ENCODE results near the gene ZSWIM3. TPM values are rescaled to one million over a fixed set of nuclear protein-coding genes. Genes with fewer than 3 reads are reported as not detected.

The ZSWIM3 gene
- total RNA-seq, 1 donor from 2014 or later = 3.7 TPM

DNA sequence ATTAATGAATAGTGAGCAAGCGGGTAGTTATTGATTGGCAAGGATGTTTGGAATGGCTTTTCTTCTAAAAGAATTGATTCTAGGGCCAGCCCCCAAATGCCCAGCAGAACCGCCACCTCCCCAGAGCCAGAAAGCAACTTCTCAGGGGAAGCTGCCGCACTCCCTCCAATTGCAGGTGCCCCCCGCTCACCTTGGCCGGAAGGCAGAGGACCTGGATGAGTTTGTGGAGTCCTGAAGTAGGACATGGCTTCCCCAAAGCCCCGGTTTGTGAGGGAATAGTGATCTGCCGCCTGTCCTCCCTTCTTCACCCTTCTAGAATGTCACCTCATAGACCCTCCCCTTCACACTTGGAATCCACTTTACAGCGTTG lies 29.9 kb downstream of the ZSWIM3 start, which contains the start of gene SPATA25:
SPATA25 (minus strand) TSS at position 277 of the 370 bp plus-strand sequence; CDS start at position 245, 32 bp downstream.
- TF ChIP-seq, protein P1, sequence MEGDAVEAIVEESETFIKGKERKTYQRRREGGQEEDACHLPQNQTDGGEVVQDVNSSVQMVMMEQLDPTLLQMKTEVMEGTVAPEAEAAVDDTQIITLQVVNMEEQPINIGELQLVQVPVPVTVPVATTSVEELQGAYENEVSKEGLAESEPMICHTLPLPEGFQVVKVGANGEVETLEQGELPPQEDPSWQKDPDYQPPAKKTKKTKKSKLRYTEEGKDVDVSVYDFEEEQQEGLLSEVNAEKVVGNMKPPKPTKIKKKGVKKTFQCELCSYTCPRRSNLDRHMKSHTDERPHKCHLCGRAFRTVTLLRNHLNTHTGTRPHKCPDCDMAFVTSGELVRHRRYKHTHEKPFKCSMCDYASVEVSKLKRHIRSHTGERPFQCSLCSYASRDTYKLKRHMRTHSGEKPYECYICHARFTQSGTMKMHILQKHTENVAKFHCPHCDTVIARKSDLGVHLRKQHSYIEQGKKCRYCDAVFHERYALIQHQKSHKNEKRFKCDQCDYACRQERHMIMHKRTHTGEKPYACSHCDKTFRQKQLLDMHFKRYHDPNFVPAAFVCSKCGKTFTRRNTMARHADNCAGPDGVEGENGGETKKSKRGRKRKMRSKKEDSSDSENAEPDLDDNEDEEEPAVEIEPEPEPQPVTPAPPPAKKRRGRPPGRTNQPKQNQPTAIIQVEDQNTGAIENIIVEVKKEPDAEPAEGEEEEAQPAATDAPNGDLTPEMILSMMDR (IDR thresholded peaks at IDR 0.05; ENCODE audit: insufficient read depth, low read length, severe bottlenecking) = no peak
- DNase-seq (ENCODE audit: low read depth) = no peak
- Histone ChIP-seq H3K27me3 (ENCODE audit: control insufficient read depth, insufficient read depth, low read length) (no peaks in the 10 kb centered on the region), H3K4me3 (ENCODE audit: low read depth, low read length) (no peak within 1 kb of the TSS), H3K36me3 (ENCODE audit: control insufficient read depth, insufficient read depth, low read length) (peaks cover 9% of the 10 kb centered on the region)
- no peak for FAIRE-seq

DNA sequence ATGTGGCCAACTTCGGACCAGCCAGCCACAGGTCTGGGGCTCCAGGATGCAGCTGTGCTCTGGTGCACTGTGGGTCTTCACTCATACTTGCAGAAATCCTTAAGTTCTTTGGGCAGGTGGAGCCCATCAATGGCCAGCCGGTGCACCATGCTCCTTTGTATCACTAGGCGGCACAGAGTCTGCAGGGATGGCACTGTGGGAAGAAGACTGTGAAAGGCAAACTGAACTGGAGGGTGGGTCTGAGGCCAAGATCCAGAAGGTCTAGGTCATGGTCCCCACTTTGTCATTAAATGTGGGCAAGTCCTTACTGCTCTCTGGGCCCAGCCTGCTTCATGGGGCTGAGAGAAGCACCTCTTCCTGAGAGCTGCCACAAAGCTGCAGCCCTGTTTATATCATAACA lies 31.3 kb downstream of the ZSWIM3 start:
- H3K36me3 ChIP-seq (ENCODE audit: control insufficient read depth, insufficient read depth, low read length) = peaks cover 2% of the 10 kb centered on the region
- no peaks in the 10 kb centered on the region for H3K27me3 ChIP-seq (ENCODE audit: control insufficient read depth, insufficient read depth, low read length)
- DNase-seq (ENCODE audit: low read depth) = no peak
- TF ChIP-seq, protein P1 (IDR thresholded peaks at IDR 0.05; ENCODE audit: insufficient read depth, low read length, severe bottlenecking) = no peak
- no peak for FAIRE-seq
- H3K4me3 ChIP-seq (ENCODE audit: low read depth, low read length) = no peak overlapping the region

DNA sequence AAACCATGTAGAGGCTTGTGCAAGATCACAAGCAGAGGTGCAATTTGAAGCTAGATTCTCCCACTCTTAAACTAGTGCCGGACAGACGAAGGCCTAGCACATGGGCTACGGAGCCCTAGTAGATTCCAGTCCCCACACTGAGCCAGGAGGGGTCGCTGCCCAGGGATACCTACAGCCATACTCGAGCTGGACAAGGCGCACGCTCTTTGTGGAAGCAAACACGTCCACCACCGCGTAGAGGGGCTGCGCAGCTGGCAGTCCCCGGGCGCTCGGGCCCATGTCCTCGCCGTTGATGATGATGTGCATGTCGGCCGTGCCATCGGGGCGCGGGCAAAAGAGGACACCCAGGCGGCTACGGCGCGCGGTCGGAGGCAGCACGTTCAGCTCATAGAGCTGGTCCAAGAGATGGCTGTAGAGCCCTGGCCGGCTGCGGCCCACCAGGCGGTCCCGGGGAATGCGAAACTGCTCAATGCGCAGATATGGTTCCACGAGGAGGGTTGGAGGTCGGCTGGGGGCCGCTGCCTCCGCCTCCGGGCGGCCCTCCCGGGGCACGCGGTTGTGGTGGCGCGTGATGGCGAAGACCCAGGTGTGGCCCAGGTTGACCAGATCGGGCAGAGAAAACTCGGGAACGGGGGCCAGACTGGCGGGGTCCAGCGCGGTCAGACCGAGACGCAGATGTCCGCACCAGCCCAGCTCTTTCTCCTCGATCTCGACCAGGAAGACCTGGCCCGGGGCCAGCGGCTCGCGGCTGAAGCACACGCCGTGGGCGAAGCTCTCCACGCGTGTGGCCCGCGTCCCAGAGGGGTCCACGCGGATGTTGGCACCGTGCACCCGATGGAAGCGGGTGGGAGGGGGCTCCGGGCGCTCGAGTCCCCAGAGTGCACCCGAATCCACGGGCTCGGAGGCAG lies 32.9 kb downstream of the ZSWIM3 start:
- DNase-seq (ENCODE audit: low read depth) (peak; percentile 54), FAIRE-seq (no peak)
- H3K36me3 ChIP-seq (ENCODE audit: control insufficient read depth, insufficient read depth, low read length) = peaks cover 7% of the 10 kb centered on the region
- TF ChIP-seq, protein P1 (IDR thresholded peaks at IDR 0.05; ENCODE audit: insufficient read depth, low read length, severe bottlenecking) = peak; percentile 70
- no peaks in the 10 kb centered on the region for H3K27me3 ChIP-seq (ENCODE audit: control insufficient read depth, insufficient read depth, low read length)
- peak overlapping the region; percentile 89 for H3K4me3 ChIP-seq (ENCODE audit: low read depth, low read length)

DNA sequence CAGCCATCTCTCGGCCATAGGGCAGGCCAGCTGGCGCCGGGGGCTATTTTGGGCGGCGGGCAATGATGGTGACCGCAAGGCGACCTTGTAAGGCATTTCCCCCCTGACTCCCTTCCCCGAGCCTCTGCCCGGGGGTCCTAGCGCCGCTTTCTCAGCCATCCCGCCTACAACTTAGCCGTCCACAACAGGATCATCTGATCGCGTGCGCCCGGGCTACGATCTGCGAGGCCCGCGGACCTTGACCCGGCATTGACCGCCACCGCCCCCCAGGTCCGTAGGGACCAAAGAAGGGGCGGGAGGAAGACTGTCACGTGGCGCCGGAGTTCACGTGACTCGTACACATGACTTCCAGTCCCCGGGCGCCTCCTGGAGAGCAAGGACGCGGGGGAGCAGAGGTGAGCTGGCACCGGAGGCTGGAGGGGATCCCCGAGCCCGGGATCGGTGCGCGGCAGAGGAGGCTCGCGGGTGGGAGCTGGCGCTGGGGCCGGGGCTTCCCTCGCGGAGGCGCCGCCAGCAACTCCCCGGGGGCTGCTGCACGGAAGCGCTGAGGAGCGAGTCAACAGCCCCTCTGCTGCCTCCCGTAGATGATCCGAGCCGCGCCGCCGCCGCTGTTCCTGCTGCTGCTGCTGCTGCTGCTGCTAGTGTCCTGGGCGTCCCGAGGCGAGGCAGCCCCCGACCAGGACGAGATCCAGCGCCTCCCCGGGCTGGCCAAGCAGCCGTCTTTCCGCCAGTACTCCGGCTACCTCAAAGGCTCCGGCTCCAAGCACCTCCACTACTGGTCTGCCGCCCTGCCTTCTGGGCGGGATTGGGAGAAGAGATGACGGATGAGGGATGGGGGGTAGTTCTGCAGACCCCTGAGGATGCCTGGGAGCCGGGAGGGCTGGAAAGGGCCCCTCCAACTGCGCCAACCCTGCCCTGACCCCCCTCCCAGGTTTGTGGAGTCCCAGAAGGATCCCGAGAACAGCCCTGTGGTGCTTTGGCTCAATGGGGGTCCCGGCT lies 33.9 kb downstream of the ZSWIM3 start, which contains the start of the genes CTSA and NEURL2:
CTSA (plus strand) TSS at position 351 of the 999 bp plus-strand sequence; CDS start at position 585, 234 bp downstream.
NEURL2 (minus strand) TSS at position 224 of the 999 bp plus-strand sequence; CDS start at position 7, 217 bp downstream.
- FAIRE-seq = no peak
- DNase-seq (ENCODE audit: low read depth) = peak; percentile 62
- H3K36me3 ChIP-seq (ENCODE audit: control insufficient read depth, insufficient read depth, low read length) = peaks cover 6% of the 10 kb centered on the region
- H3K4me3 ChIP-seq (ENCODE audit: low read depth, low read length) = peak within 1 kb of the TSS; percentile 89
- TF ChIP-seq, protein P1 (IDR thresholded peaks at IDR 0.05; ENCODE audit: insufficient read depth, low read length, severe bottlenecking) = peak; percentile 16
- no peaks in the 10 kb centered on the region for H3K27me3 ChIP-seq (ENCODE audit: control insufficient read depth, insufficient read depth, low read length)

DNA sequence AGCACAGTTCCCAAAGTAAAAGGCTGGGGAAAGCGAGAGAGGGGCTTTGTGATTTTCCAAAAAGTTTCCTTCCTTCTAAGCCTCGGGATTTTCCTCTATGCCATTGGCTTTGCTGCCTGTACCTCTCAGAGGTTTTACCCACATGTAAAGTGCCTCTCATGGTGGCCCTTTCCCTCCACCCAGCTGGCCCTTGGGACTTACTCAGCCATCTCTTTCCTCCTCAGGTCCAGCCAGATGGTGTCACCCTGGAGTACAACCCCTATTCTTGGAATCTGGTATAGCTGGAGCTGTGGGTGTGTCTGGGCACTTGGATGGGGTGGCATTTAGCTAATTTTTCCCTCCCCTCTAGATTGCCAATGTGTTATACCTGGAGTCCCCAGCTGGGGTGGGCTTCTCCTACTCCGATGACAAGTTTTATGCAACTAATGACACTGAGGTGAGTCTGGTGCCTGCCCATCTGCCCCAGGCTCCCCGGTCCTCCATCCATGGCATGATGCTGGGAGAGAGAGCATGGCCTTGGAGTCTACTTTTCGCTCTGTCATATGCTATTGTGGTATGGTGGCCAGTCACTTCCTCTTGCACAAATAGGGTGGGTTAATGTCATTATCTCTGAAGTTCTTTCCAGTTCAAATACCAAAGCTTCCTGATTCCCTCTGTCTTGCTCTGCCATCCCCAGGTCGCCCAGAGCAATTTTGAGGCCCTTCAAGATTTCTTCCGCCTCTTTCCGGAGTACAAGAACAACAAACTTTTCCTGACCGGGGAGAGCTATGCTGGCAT lies 34.8 kb downstream of the ZSWIM3 start:
- FAIRE-seq = no peak
- peaks cover 9% of the 10 kb centered on the region for H3K36me3 ChIP-seq (ENCODE audit: control insufficient read depth, insufficient read depth, low read length)
- peak; percentile 45 for DNase-seq (ENCODE audit: low read depth)
- H3K27me3 ChIP-seq (ENCODE audit: control insufficient read depth, insufficient read depth, low read length) = no peaks in the 10 kb centered on the region
- H3K4me3 ChIP-seq (ENCODE audit: low read depth, low read length) = peak overlapping the region; percentile 89
- TF ChIP-seq, protein P1 (IDR thresholded peaks at IDR 0.05; ENCODE audit: insufficient read depth, low read length, severe bottlenecking) = peak; percentile 12
